Kidney (tissue), 14 donors: Measurements from ENCODE around the gene NT5DC3. TPM values are rescaled to one million over a fixed set of nuclear protein-coding genes. Genes with fewer than 3 reads are reported as not detected.

ENCODE experiments used
- DNase-seq, 5 donors: peaks; one replicate each; pipeline ENCODE4 v3.0.0-alpha.2; 2013 to 2020
- FAIRE-seq: peaks from 2 replicates; lab custom pipeline; 2012; peaks lifted over from hg19 to GRCh38; lab: Jason Lieb, UNC
- H3K27ac ChIP-seq, 2 donors: one replicate each; pipeline ENCODE4 v1.7.0; 2013; ENCODE audit warnings: low read depth in 2 of 2, low read length in 2 of 2, inconsistent platforms in 1 of 2
- H3K27me3 ChIP-seq: one replicate; pipeline ENCODE4 v1.7.1; 2013; ENCODE audit warnings: low read length, inconsistent platforms; ENCODE audit not compliant: control insufficient read depth, insufficient read depth
- H3K36me3 ChIP-seq, 3 donors: one replicate each; pipeline versions ENCODE4 v1.7.0 to v1.7.1; 2013; ENCODE audit warnings: low read length in 3 of 3, control low read depth in 1 of 3, inconsistent platforms in 1 of 3; ENCODE audit not compliant: insufficient read depth in 3 of 3, control insufficient read depth in 2 of 3
- H3K4me1 ChIP-seq, 3 donors: one replicate each; pipeline versions ENCODE4 v1.7.0 to v1.7.1; 2013; ENCODE audit warnings: low read length in 3 of 3, inconsistent platforms in 1 of 3, low read depth in 1 of 3; ENCODE audit not compliant: control insufficient read depth in 2 of 3, insufficient read depth in 2 of 3
- H3K4me3 ChIP-seq, 3 donors: one replicate each; pipeline versions ENCODE4 v1.7.0 to v1.8.1; 2013; ENCODE audit warnings: low read length in 3 of 3, control low read depth in 1 of 3, inconsistent platforms in 1 of 3
- H3K9ac ChIP-seq, 3 donors: one replicate each; pipeline versions ENCODE4 v1.7.0 to v1.7.1; 2013; ENCODE audit warnings: low read length in 3 of 3, control low read depth in 1 of 3, inconsistent platforms in 1 of 3
- H3K9me3 ChIP-seq, 3 donors: one replicate each; pipeline versions ENCODE4 v1.7.0 to v1.7.1; 2013; ENCODE audit warnings: low read length in 3 of 3, control low read depth in 1 of 3, inconsistent platforms in 1 of 3; ENCODE audit not compliant: control insufficient read depth in 2 of 3, insufficient read depth in 1 of 3
- intact Hi-C: fragments of 100-400 bp; cut with DNase I; formaldehyde crosslinking; loops from one replicate; pipeline ENCODE4 v1.11.1; 2022
- polyA plus RNA-seq: library from polyadenylated mRNA; stranded (reverse); fragments of 350-450 nt; fragmentation: Illumina TruSeq; extraction: RNeasy Lipid Tissue Mini Kit (QIAGEN cat#74804); gene quantifications from one replicate; pipeline ENCODE4 v1.2.3, GENCODE V29; 2014; ENCODE audit warnings: low read depth, low replicate concordance; ENCODE audit not compliant: insufficient read depth
- total RNA-seq: library from RNA; stranded (reverse); fragmentation: NEBNext Ultra II Directional; extraction: Animal tissue kit (Norgen Biotek cat#: 25700); gene quantifications from one replicate; pipeline ENCODE4 v1.2.1, GENCODE V29; 2021
- TF ChIP-seq, protein P1 (sequence below): IDR thresholded peaks from 3 replicates; pipeline ENCODE4 v1.5.1; 2012; ENCODE audit warnings: mild to moderate bottlenecking, moderate library complexity, borderline replicate concordance; ENCODE audit not compliant: insufficient read depth; ENCODE audit errors: extremely low read depth
- donor health status: control.
- donor health status: control.
- donor health status: control.
- donor health status: control.
- donor health status: control.
- donor health status: DM: yes; HTN: yes; CAD: no.
- donor health status: Normal renal cell carcinoma (clear cell type).

Gene NT5DC3
- total and polyA plus RNA-seq, 2 donors from 2014 or later = 1.1 to 7.8 TPM

DNA sequence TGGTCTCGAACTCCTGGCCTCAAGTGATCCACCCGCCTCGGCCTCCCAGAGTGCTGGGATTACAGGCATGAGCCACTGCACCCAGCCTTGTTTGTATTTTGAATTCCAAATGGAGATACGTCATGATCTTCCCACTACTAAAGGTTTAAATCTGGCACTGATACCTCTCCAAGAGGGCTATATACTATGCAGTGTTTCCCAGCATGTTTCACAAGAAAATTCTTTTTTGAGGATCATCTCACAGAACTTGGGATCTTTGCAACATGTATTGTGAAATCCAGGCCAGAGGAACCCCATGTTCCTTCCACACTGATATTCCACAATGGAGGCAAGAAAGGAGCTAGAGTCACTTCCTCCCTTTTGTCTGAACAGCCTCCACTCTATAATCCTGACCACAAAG, 112.7 kb downstream of the NT5DC3 start:
- Histone ChIP-seq H3K9me3 (peaks cover 0 to 7% (median 0%) of the 10 kb centered on the region in 3 donors), H3K27me3 (no peaks in the 10 kb centered on the region), H3K36me3 (no peaks in the 10 kb centered on the region), H3K9ac (no peak overlapping the region), H3K4me1 (no peaks in the 10 kb centered on the region), H3K27ac (no peak overlapping the region), H3K4me3 (no peak overlapping the region)
- FAIRE-seq (no peak), DNase-seq (no peak)
- intact Hi-C loops = no loop called here
- TF ChIP-seq, protein P1, sequence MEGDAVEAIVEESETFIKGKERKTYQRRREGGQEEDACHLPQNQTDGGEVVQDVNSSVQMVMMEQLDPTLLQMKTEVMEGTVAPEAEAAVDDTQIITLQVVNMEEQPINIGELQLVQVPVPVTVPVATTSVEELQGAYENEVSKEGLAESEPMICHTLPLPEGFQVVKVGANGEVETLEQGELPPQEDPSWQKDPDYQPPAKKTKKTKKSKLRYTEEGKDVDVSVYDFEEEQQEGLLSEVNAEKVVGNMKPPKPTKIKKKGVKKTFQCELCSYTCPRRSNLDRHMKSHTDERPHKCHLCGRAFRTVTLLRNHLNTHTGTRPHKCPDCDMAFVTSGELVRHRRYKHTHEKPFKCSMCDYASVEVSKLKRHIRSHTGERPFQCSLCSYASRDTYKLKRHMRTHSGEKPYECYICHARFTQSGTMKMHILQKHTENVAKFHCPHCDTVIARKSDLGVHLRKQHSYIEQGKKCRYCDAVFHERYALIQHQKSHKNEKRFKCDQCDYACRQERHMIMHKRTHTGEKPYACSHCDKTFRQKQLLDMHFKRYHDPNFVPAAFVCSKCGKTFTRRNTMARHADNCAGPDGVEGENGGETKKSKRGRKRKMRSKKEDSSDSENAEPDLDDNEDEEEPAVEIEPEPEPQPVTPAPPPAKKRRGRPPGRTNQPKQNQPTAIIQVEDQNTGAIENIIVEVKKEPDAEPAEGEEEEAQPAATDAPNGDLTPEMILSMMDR = no peak

DNA sequence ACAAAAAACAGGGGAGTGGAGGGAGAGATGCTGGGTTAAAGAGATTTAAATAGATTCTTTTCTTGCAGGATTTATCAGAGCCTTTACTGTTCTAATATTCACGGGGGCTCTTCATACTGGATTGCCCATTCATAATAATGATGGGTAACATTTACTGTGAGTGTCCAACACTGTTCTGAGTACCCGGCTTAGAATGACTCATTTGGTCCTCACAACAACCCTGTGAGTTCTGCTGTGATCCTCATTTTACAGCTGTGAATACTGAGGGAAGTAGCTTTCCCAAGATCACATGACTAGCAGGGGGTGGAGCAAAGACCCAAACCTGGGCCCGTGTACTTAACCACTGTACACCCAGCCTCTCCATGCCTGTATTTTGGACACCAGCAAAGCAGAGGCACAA, 113.4 kb downstream of the NT5DC3 start:
- FAIRE-seq (no peak), DNase-seq (no peak)
- Histone ChIP-seq H3K36me3 (no peaks in the 10 kb centered on the region), H3K9ac (no peak overlapping the region), H3K4me1 (no peaks in the 10 kb centered on the region), H3K27me3 (no peaks in the 10 kb centered on the region), H3K27ac (no peak overlapping the region), H3K4me3 (no peak overlapping the region), H3K9me3 (peaks cover 0 to 7% (median 0%) of the 10 kb centered on the region in 3 donors)
- intact Hi-C loops = no loop called here
- TF ChIP-seq, protein P1 = no peak

DNA sequence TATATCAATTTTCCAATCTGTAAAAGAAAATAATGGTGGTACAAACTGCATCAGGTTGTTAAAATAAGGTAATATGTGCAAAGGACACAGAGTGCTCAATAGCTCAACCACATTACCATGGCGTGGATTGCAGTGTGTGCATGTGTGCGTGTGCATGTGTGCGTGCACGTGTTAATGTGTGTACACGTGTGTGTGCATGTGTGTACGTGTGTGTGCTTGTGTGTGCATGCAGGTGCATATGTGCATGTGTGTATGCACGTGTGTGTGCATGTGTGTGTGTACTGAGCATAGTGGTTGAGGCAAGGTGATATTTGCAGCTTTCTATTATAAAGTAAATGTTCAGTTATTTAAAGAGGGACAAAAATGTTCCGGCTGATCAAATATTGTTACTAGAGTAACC, 115.6 kb downstream of the NT5DC3 start:
- FAIRE-seq = no peak

More for the DNA sequence above, 115.6 kb downstream of the NT5DC3 start:
- no peak for DNase-seq
- no peak overlapping the region for H3K27ac ChIP-seq
- H3K36me3 ChIP-seq = no peaks in the 10 kb centered on the region
- no peaks in the 10 kb centered on the region for H3K4me1 ChIP-seq
- no peak overlapping the region for H3K4me3 ChIP-seq
- intact Hi-C loops = no loop called here
- TF ChIP-seq, protein P1 = no peak
- H3K9me3 ChIP-seq = no peaks in the 10 kb centered on the region
- no peaks in the 10 kb centered on the region for H3K27me3 ChIP-seq
- no peak overlapping the region for H3K9ac ChIP-seq

Other genes with a start within 250 kb of the NT5DC3 start
- gene HSP90B1, start 89.2 kb upstream of the NT5DC3 start, total RNA-seq = 806 TPM
- 521 TPM for gene HSP90B1, start 89.2 kb upstream of the NT5DC3 start, polyA plus RNA-seq
- gene TDG, start 124.6 kb upstream of the NT5DC3 start, total RNA-seq = 17.2 TPM
- 9.2 TPM for gene TDG, start 124.6 kb upstream of the NT5DC3 start, polyA plus RNA-seq
- gene GLT8D2, start 209.0 kb upstream of the NT5DC3 start, total RNA-seq = 7.7 TPM
- gene GLT8D2, start 209.0 kb upstream of the NT5DC3 start, polyA plus RNA-seq = 7.0 TPM
- gene HCFC2, start 223.3 kb upstream of the NT5DC3 start, total RNA-seq = 18.1 TPM
- 6.0 TPM for gene HCFC2, start 223.3 kb upstream of the NT5DC3 start, polyA plus RNA-seq